OCI-LY3 (cell line): ENCODE measurements around the gene ESRRG.

ENCODE experiments used
- EZH2phosphoT487 ChIP-seq: fragments of 200-600 bp; shearing (Covaris generic); IDR thresholded peaks from 2 replicates; pipeline ENCODE4 v1.6.1; 2018; ENCODE audit warnings: antibody characterized with exemption, mixed run types, low read depth
- TF ChIP-seq, protein P1 (sequence below): fragments of 200-600, 300-600 bp; sonication (generic); IDR thresholded peaks from 2 replicates; pipeline ENCODE4 v1.5.1; 2014; ENCODE audit warnings: antibody characterized with exemption, low read length, low read depth

DNA sequence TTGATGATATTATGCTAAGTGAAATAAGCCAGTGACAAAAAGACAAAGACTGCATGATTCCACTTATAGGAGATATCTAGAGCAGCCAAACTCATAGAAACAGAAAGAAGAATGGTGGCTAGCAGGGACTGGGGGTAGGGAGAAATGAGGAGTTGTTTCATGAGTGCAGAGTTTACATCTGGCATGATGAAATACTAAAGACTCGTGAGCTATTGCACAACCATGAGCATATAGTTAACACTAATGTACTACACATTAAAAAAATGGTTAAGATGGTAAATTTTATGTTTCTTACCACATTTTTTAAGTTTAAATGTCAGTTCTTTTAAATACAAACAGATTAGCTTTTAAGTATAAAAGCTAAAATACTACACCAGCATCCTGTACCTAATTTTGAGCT lies 57.8 kb downstream of the ESRRG start:
- TF ChIP-seq, protein P1, sequence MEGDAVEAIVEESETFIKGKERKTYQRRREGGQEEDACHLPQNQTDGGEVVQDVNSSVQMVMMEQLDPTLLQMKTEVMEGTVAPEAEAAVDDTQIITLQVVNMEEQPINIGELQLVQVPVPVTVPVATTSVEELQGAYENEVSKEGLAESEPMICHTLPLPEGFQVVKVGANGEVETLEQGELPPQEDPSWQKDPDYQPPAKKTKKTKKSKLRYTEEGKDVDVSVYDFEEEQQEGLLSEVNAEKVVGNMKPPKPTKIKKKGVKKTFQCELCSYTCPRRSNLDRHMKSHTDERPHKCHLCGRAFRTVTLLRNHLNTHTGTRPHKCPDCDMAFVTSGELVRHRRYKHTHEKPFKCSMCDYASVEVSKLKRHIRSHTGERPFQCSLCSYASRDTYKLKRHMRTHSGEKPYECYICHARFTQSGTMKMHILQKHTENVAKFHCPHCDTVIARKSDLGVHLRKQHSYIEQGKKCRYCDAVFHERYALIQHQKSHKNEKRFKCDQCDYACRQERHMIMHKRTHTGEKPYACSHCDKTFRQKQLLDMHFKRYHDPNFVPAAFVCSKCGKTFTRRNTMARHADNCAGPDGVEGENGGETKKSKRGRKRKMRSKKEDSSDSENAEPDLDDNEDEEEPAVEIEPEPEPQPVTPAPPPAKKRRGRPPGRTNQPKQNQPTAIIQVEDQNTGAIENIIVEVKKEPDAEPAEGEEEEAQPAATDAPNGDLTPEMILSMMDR = no peak
- no peak for TF ChIP-seq EZH2phosphoT487
